Measurements from ENCODE around the gene GSTT2.

The GSTT2 gene

GRCh38 chr22:24021304-24021703 lies 41.4 kb downstream of the GSTT2 start:
- Mint-ChIP-seq H3K27ac (no peak overlapping the region), H3K27me3 (no peaks in the 10 kb centered on the region), H3K9me3 (no peaks in the 10 kb centered on the region), H3K4me3 (no peak overlapping the region), H3K4me1 (peaks cover 63% of the 10 kb centered on the region)
- DNase-seq (no peak), ATAC-seq (no peak)

GRCh38 chr22:24023204-24023789 lies 43.4 kb downstream of the GSTT2 start:
- H3K27ac Mint-ChIP-seq, result peak overlapping the region in 1 of 2 donors; percentile 78
- no peaks in the 10 kb centered on the region for H3K27me3 Mint-ChIP-seq
- DNase-seq, result no peak
- no peak overlapping the region for H3K4me3 Mint-ChIP-seq
- peaks cover 72% of the 10 kb centered on the region for H3K4me1 Mint-ChIP-seq
- no peaks in the 10 kb centered on the region for H3K9me3 Mint-ChIP-seq
- ATAC-seq, result no peak

GRCh38 chr22:24024354-24024753 lies 44.4 kb downstream of the GSTT2 start:
- DNase-seq (no peak), ATAC-seq (no peak)
- Mint-ChIP-seq H3K4me3 (peak overlapping the region in 1 of 2 donors; percentile 13), H3K9me3 (no peaks in the 10 kb centered on the region), H3K27me3 (no peaks in the 10 kb centered on the region), H3K27ac (no peak overlapping the region), H3K4me1 (peaks cover 74% of the 10 kb centered on the region)

- Mint-ChIP-seq H3K27ac (no peak overlapping the region), H3K9me3 (no peaks in the 10 kb centered on the region), H3K4me1 (peaks cover 83% of the 10 kb centered on the region), H3K4me3 (no peak overlapping the region), H3K27me3 (no peaks in the 10 kb centered on the region)
- DNase-seq, result no peak
- ATAC-seq, result no peak
These were observed 45.5 kb downstream of the GSTT2 start for GRCh38 chr22:24025475-24025874.

GRCh38 chr22:24026056-24026455 lies 46.1 kb downstream of the GSTT2 start:
- no peak for ATAC-seq
- Mint-ChIP-seq H3K9me3 (no peaks in the 10 kb centered on the region), H3K27ac (no peak overlapping the region), H3K4me1 (peaks cover 85% of the 10 kb centered on the region), H3K27me3 (no peaks in the 10 kb centered on the region), H3K4me3 (no peak overlapping the region)
- no peak for DNase-seq

- no peaks in the 10 kb centered on the region for H3K27me3 Mint-ChIP-seq
- peaks cover 87% of the 10 kb centered on the region for H3K4me1 Mint-ChIP-seq
- H3K4me3 Mint-ChIP-seq, result no peak overlapping the region
- no peaks in the 10 kb centered on the region for H3K9me3 Mint-ChIP-seq
- DNase-seq, result no peak
- H3K27ac Mint-ChIP-seq, result no peak overlapping the region
- ATAC-seq, result no peak
These were observed 46.8 kb downstream of the GSTT2 start for GRCh38 chr22:24026733-24027132.

GRCh38 chr22:24027389-24027975 lies 47.5 kb downstream of the GSTT2 start:
- no peak overlapping the region for H3K27ac Mint-ChIP-seq
- no peaks in the 10 kb centered on the region for H3K27me3 Mint-ChIP-seq
- no peak for ATAC-seq
- H3K9me3 Mint-ChIP-seq, result no peaks in the 10 kb centered on the region
- no peak for DNase-seq
- no peak overlapping the region for H3K4me3 Mint-ChIP-seq
- peaks cover 85% of the 10 kb centered on the region for H3K4me1 Mint-ChIP-seq

- Mint-ChIP-seq H3K4me1 (peaks cover 83% of the 10 kb centered on the region), H3K9me3 (no peaks in the 10 kb centered on the region), H3K27me3 (no peaks in the 10 kb centered on the region), H3K4me3 (no peak overlapping the region), H3K27ac (no peak overlapping the region)
- DNase-seq (no peak), ATAC-seq (no peak)
These were observed 48.1 kb downstream of the GSTT2 start for GRCh38 chr22:24027991-24028390.

- Mint-ChIP-seq H3K4me1 (peaks cover 82% of the 10 kb centered on the region), H3K4me3 (no peak overlapping the region), H3K9me3 (no peaks in the 10 kb centered on the region), H3K27ac (no peak overlapping the region), H3K27me3 (no peaks in the 10 kb centered on the region)
- ATAC-seq (no peak), DNase-seq (no peak)
These were observed 48.6 kb downstream of the GSTT2 start for GRCh38 chr22:24028533-24028932.

- ATAC-seq (no peak), DNase-seq (no peak)
- Mint-ChIP-seq H3K27me3 (no peaks in the 10 kb centered on the region), H3K4me3 (no peak overlapping the region), H3K9me3 (no peaks in the 10 kb centered on the region), H3K4me1 (peaks cover 80% of the 10 kb centered on the region), H3K27ac (no peak overlapping the region)
These were observed 49.4 kb downstream of the GSTT2 start for GRCh38 chr22:24029304-24029703.

GRCh38 chr22:24030186-24030702 lies 50.3 kb downstream of the GSTT2 start:
- H3K4me1 Mint-ChIP-seq, result peaks cover 78% of the 10 kb centered on the region
- no peaks in the 10 kb centered on the region for H3K27me3 Mint-ChIP-seq
- DNase-seq (no peak), ATAC-seq (no peak)
- no peak overlapping the region for H3K27ac Mint-ChIP-seq
- no peaks in the 10 kb centered on the region for H3K9me3 Mint-ChIP-seq
- no peak overlapping the region for H3K4me3 Mint-ChIP-seq

Data from stimulated activated naive CD8-positive, alpha-beta T cell treated with anti-CD3 and anti-CD28 coated beads, Interleukin-15, amount 100 ng/mL, for 72 hours (primary cell).